Peyer's patch (tissue), 4 donors: ENCODE measurements around the gene ZNF333.

Experiments
- POLR2A ChIP-seq, 2 donors: fragments of 450-650 bp; IDR thresholded peaks; one replicate each; pipeline ENCODE4 v1.5.1; 2017; ENCODE audit warnings: antibody characterized with exemption in 2 of 2, mild to moderate bottlenecking in 2 of 2, moderate library complexity in 2 of 2
- TF ChIP-seq, protein P1 (sequence below), 6 experiments: fragments of 450-650 bp in 4 of 6; fragments of 200-600 bp in 2 of 6; sonication (generic) in 1 of 6; IDR thresholded peaks; one replicate each; pipeline ENCODE4 v1.5.1; 2017 to 2019; ENCODE audit warnings: antibody characterized with exemption in 6 of 6, mild to moderate bottlenecking in 3 of 6, moderate library complexity in 1 of 6

DNA sequence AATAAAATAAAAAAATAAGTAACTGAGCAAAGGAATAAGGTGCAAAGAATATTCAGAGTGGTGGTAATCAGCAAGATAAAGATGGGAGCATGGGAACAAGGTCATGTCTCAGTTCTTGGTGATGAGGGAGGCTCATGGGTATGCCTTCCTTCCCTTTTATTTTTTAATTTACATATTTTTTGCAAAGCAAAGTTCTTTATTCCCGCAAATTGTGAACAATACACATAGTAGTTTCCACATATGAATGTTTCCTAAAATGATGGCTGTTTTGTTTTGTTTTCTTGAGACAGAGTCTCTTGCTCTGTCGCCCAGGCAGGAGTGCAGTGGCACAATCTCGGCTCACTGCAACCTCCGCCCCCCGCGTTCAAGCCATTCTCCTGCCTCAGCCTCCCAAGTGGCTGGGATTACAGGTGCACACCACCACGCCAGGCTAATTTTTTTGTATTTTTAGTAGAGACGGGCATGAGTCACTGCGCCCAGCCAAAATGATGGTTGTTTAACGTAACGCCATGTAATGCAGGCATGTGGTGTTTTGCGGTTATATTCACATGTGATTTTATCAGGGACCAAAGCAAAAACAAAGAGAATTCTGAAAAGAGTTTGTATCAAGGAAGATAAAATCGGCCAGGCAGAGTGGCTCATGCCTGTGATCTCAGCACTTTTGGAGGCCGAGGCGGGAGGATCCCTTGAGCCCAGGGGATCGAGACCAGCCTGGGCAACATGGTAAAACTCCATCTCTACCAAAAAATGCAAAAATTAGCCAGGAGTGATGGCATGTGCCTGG lies 93.0 kb downstream of the ZNF333 start:
- TF ChIP-seq POLR2A (IDR thresholded peaks at IDR 0.05), result no peak
- TF ChIP-seq, protein P1, sequence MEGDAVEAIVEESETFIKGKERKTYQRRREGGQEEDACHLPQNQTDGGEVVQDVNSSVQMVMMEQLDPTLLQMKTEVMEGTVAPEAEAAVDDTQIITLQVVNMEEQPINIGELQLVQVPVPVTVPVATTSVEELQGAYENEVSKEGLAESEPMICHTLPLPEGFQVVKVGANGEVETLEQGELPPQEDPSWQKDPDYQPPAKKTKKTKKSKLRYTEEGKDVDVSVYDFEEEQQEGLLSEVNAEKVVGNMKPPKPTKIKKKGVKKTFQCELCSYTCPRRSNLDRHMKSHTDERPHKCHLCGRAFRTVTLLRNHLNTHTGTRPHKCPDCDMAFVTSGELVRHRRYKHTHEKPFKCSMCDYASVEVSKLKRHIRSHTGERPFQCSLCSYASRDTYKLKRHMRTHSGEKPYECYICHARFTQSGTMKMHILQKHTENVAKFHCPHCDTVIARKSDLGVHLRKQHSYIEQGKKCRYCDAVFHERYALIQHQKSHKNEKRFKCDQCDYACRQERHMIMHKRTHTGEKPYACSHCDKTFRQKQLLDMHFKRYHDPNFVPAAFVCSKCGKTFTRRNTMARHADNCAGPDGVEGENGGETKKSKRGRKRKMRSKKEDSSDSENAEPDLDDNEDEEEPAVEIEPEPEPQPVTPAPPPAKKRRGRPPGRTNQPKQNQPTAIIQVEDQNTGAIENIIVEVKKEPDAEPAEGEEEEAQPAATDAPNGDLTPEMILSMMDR (IDR thresholded peaks at IDR 0.05), result no peak
